ENCODE results near the gene GTSE1. TPM values are rescaled to one million over a fixed set of nuclear protein-coding genes. Genes with fewer than 3 reads are reported as not detected.

The GTSE1 gene, protein sequence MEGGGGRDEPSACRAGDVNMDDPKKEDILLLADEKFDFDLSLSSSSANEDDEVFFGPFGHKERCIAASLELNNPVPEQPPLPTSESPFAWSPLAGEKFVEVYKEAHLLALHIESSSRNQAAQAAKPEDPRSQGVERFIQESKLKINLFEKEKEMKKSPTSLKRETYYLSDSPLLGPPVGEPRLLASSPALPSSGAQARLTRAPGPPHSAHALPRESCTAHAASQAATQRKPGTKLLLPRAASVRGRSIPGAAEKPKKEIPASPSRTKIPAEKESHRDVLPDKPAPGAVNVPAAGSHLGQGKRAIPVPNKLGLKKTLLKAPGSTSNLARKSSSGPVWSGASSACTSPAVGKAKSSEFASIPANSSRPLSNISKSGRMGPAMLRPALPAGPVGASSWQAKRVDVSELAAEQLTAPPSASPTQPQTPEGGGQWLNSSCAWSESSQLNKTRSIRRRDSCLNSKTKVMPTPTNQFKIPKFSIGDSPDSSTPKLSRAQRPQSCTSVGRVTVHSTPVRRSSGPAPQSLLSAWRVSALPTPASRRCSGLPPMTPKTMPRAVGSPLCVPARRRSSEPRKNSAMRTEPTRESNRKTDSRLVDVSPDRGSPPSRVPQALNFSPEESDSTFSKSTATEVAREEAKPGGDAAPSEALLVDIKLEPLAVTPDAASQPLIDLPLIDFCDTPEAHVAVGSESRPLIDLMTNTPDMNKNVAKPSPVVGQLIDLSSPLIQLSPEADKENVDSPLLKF
- total RNA-seq: 100 to 1,000 TPM in 1 of 2 experiments, 10 to 100 TPM in 1; 96.4 to 103 TPM

DNA sequence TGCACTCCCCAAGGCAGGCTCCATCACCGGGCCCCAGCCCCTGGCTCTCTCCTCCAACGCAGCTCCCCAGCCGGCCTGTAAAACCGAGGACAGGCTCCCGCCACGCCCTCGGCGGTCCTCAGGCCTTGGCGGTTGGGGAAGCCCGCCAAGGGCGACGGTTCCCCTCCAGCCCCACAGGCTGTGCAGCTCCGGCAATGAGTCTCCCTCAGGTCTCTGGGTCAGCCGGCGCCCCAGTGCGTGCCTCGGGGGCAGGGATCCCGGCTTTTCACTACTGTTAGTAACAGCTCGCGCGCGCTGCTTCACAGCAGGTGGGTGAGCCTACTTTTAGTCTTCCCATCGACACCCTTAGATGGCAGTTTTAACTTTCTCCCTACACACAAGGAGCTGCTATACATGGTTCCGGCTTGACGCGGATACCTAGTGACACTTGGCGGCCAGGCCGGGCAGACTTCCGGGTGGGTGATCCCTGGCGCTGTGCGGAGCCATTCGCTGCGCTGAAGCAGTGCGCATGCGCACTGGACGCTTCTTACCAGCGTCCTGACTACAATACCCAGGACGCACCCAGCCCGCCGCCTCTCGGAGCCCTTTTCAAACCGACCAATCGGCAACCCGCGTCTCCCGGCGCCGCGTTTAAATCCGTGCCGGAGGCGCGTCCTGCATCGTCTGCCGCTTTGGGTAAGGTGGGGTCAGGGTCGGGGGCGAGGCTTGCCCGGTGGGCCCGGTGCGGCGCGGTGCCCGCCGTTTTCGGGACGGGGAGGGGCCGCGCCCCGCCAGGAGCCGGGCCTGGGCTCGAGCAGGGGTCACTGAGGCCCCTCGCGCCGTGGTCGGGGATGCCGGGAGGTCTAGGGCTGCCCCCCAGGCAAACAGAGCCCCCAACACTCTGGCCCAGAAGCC lies at the start of gene GTSE1:
TSS of gene GTSE1 (plus strand) at position 614 of the 894 bp plus-strand sequence. CDS start 531 bp downstream, outside the sequence.
- ChIA-PET POLR2A (interaction anchor here (0.6 to 0.7 kb wide), 2 partner anchors 75 to 243 kb away, joined by 3 read pairs; no protein-coding TSS in a partner anchor), CTCF (interaction anchor here (0.5 to 1.8 kb wide), 5 partner anchors 11 to 520 kb away, joined by 3 to 9 read pairs (median 4); no protein-coding TSS in a partner anchor)
- Mint-ChIP-seq H3K36me3 (ENCODE audit: low read depth) (peaks cover 49% of the 10 kb centered on the region), H3K9me3 (peaks cover 5% of the 10 kb centered on the region), H3K27ac (peak within 1 kb of the TSS; percentile 98), H3K4me1 (peaks cover 73% of the 10 kb centered on the region), H3K27me3 (no peaks in the 10 kb centered on the region), H3K4me3 (peak within 1 kb of the TSS; percentile 82)
- peak; percentile 99 for DNase-seq

DNA sequence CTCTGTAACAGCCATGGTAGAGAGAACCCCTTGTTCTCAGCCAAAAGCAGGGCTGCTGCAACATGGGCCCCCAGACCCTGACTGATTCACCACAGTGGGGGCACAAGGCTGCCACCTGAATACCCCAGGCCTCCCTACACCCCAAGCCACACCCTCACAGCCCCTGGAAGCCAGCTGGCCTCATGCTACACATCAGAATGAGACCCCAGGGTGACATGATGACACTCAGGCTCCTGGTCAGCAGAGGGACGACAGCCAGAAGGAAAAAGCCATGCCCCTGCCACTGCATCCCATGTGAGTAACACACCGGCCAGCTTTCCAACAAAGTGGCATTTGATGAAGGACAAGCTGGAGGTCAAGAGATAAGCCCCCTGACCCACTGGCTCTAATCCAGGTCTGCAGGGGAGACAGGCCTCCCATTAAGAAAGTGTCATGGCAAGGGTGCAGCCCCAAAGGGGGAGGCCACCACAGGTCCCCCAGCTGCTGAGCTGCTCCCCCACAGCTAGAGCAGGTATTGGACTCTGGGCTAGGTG lies 49.2 kb upstream of the GTSE1 start:
- peaks cover 20% of the 10 kb centered on the region for H3K4me1 Mint-ChIP-seq
- ChIA-PET POLR2A (no interaction called here), CTCF (interaction anchor here (1.0 to 1.4 kb wide), 3 partner anchors 20 to 68 kb away, joined by 3 read pairs; no protein-coding TSS in a partner anchor)
- H3K9me3 Mint-ChIP-seq: peaks cover 2% of the 10 kb centered on the region
- peaks cover 13% of the 10 kb centered on the region for H3K36me3 Mint-ChIP-seq (ENCODE audit: low read depth)
- no peaks in the 10 kb centered on the region for H3K27me3 Mint-ChIP-seq
- no peak overlapping the region for H3K4me3 Mint-ChIP-seq
- no peak overlapping the region for H3K27ac Mint-ChIP-seq
- DNase-seq: no peak

DNA sequence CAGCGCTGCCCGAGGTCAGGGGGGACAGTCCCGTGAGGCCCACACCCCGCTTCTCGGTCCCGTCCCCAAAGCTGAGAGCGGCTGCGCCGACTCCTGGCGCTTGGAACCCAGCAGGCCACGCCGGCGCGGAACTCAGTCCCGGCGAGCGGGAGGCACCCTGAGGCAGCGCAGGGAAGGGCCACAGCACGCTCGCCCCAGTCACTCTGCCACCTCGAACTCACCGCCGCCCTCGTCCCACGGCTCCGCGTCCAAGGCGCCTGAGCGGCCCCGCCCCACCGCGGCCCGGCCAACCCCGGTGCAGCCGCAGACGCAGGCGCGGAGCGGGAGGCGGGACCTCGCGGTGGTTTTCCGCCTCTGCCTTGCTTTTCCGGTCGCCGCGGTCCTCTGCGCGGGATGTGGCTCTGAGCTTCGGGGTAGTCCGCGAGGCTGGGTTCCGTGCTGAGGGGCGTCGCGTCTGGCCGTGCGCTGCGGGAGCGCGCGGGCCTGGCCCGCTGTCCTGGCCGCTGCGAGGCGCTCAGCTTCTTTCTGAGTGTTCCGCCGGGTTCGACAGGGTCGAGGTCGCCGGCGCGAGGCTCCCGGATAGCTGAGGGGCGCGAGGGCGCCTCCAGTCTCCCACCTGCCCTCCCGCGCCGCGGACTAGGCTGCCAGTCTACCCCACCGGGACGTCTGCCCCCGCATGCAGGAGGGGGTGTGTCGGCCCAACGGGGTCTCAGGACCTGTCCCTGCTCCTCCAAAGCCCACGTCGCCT lies 46.5 kb upstream of the GTSE1 start, which contains the start of gene CDPF1:
TSS of gene CDPF1 (minus strand) at position 259 of the 748 bp plus-strand sequence. CDS start 2,009 bp downstream, outside the sequence.
- peak within 1 kb of the TSS; percentile 82 for H3K4me3 Mint-ChIP-seq
- ChIA-PET POLR2A (interaction anchor here (0.6 kb wide), 1 partner anchor 57 kb away, joined by 4 read pairs; no protein-coding TSS in a partner anchor), CTCF (no interaction called here)
- DNase-seq: peak; percentile 94
- H3K27ac Mint-ChIP-seq: peak within 1 kb of the TSS; percentile 92
- peaks cover 25% of the 10 kb centered on the region for H3K4me1 Mint-ChIP-seq
- H3K36me3 Mint-ChIP-seq (ENCODE audit: low read depth): peaks cover 9% of the 10 kb centered on the region
- no peaks in the 10 kb centered on the region for H3K27me3 Mint-ChIP-seq
- H3K9me3 Mint-ChIP-seq: peaks cover 2% of the 10 kb centered on the region

DNA sequence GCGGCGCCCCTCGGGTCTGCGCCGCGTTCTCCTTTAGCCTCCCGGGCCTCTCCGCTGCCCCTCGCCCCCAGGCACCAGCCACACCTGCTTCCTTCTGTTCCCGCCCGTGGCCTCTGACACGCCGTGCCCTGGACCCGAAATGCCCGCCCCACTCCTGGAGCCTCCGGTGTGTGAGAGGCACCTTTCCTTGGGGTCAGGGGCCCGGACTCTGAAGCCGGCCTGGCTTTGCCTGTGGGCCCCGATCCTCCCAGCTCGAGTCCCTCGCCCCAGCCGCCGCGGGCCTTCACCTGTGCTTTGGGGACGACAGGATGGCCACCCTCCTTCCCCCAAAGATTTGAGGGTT lies 45.9 kb upstream of the GTSE1 start:
- ChIA-PET POLR2A (interaction anchor here (0.6 kb wide), 1 partner anchor 56 kb away, joined by 4 read pairs; no protein-coding TSS in a partner anchor), CTCF (no interaction called here)
- Mint-ChIP-seq H3K4me3 (peak overlapping the region; percentile 82), H3K4me1 (peaks cover 25% of the 10 kb centered on the region), H3K27ac (peak overlapping the region; percentile 92), H3K36me3 (ENCODE audit: low read depth) (peaks cover 8% of the 10 kb centered on the region), H3K9me3 (peaks cover 2% of the 10 kb centered on the region), H3K27me3 (no peaks in the 10 kb centered on the region)
- peak; percentile 13 for DNase-seq

DNA sequence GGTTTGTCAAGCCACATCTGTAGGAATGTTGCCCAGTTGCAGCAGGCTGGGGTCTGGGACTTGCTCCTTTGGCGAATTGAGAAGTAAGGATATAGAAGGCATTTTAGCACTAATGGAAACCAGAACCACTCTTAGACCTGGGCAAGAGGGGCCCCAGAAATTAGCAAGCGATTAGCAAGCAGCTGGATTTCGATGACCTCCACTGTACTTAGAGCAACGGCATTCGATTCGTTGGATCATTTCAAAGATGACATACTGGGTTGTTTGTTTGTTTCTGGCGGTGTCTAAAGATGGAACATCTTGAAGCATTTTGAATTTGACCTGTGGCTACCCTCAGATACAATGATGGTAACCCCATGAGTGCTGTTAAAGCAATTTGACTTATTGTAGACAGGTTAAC lies 45.4 kb upstream of the GTSE1 start:
- no peak for DNase-seq
- H3K27me3 Mint-ChIP-seq: no peaks in the 10 kb centered on the region
- H3K9me3 Mint-ChIP-seq: peaks cover 2% of the 10 kb centered on the region
- peak overlapping the region; percentile 92 for H3K27ac Mint-ChIP-seq
- peaks cover 8% of the 10 kb centered on the region for H3K36me3 Mint-ChIP-seq (ENCODE audit: low read depth)
- CTCF ChIA-PET: no interaction called here
- peaks cover 25% of the 10 kb centered on the region for H3K4me1 Mint-ChIP-seq
- POLR2A ChIA-PET: no interaction called here
- H3K4me3 Mint-ChIP-seq: peak overlapping the region; percentile 82

DNA sequence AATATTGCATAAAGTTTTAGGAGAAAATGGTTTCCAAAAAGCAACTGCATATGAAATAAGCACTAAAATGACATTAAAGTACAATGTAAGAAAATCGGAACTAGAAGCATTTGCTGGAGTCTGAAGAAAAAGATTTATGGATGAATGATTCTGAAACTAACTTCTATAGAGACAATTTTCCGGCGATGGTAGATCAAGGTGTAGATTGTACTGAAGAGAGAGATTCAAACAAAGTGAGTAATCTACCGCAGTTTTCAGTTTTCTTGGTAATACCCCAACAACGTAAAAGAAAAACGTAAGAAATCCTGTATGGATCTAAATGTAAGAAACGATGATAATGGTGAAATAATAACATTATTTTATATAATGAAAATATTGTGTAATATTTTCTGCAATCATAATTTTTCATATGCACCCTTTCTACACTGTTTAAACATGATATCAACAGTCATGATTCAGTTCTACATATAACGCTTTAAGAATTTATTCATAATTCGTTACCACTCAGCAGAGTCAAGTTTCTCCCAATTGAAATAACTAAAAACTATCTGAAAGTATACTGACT lies 44.8 kb upstream of the GTSE1 start:
- peaks cover 2% of the 10 kb centered on the region for H3K27me3 Mint-ChIP-seq
- peak overlapping the region; percentile 82 for H3K4me3 Mint-ChIP-seq
- peaks cover 8% of the 10 kb centered on the region for H3K36me3 Mint-ChIP-seq (ENCODE audit: low read depth)
- DNase-seq: no peak
- ChIA-PET CTCF (no interaction called here), POLR2A (no interaction called here)
- H3K9me3 Mint-ChIP-seq: peaks cover 2% of the 10 kb centered on the region
- H3K27ac Mint-ChIP-seq: peak overlapping the region; percentile 92
- H3K4me1 Mint-ChIP-seq: peaks cover 25% of the 10 kb centered on the region

DNA sequence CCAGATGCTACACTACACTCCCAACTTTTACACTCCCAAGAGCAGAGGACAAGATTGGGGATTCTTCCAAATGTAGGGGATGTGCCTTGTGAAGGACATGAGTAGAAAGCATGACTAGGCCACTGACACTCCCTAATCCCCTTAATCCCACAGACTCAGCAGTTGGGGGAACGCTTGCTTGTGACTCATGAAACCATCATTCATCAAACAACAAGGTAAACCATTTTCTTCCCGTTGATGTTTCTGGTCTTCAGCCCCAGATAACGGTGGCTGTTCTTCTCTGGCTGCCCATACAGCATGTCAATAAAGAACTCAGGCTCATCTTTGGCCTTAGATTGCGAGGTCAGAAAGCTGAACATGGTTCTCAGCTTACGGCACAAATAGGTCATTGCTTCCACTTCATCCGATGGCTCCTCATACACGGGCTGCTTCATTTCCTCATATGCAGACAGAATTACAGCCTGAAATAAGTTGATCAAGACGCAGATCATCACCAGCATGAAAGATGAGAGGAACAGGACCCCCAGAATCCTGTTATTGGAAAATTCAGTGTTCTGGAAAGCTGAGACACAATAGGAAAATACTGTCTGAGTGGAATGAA lies 40.2 kb upstream of the GTSE1 start:
- CTCF ChIA-PET: interaction anchor here (0.5 to 1.3 kb wide), 2 partner anchors 9 to 307 kb away, joined by 3 read pairs; no protein-coding TSS in a partner anchor
- Mint-ChIP-seq H3K9me3 (peaks cover 5% of the 10 kb centered on the region), H3K4me1 (peaks cover 12% of the 10 kb centered on the region), H3K36me3 (ENCODE audit: low read depth) (peaks cover under 1% of the 10 kb centered on the region), H3K27ac (no peak overlapping the region), H3K4me3 (no peak overlapping the region), H3K27me3 (peaks cover 45% of the 10 kb centered on the region)
- POLR2A ChIA-PET: no interaction called here
- no peak for DNase-seq

DNA sequence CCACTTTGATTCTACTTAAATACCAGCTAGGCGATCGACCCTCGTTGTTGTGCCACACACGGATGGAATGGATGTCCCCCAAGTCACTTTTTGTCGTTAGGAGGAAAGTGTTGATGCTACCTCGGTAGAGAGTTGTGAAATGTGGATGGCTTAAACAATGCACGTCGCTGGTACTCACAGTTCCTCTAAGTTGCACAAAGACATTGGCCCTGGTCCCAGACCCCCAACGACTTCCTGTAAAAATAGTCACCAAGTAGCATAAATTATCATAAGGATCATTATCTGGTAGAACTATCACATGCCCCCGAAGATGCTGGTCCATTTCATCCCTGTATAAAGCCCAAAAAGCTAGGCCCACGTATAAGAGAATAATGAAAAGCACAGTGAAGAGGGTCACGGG lies 37.3 kb upstream of the GTSE1 start:
- ChIA-PET POLR2A (no interaction called here), CTCF (interaction anchor here (1.4 kb wide), 1 partner anchor 10 kb away, joined by 4 read pairs; no protein-coding TSS in a partner anchor)
- Mint-ChIP-seq H3K27me3 (peaks cover 68% of the 10 kb centered on the region), H3K9me3 (peaks cover 18% of the 10 kb centered on the region), H3K36me3 (ENCODE audit: low read depth) (peaks cover 13% of the 10 kb centered on the region), H3K4me3 (no peak overlapping the region), H3K4me1 (peaks cover 4% of the 10 kb centered on the region), H3K27ac (no peak overlapping the region)
- no peak for DNase-seq

DNA sequence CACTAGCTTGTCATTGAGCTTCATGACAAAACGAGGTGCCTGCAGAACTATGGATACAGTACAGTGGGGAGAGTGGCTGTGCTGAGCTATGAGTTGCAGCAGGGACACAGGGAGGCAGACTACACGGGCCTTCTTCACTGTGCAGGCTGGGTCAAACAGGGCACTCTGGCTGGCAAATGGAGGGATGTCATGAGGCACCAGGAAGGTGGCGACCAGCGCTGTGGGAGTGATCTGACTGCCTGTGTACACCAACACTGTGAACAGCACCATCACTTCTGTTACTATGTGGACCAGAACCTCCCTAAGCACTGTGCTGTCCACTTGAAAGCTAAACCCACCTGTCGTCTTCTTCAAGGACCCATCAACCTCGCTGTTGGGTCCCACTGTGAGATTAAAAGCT lies 36.6 kb upstream of the GTSE1 start:
- Mint-ChIP-seq H3K27ac (no peak overlapping the region), H3K36me3 (ENCODE audit: low read depth) (peaks cover 18% of the 10 kb centered on the region), H3K27me3 (peaks cover 74% of the 10 kb centered on the region), H3K9me3 (peaks cover 18% of the 10 kb centered on the region), H3K4me3 (no peak overlapping the region), H3K4me1 (peaks cover 3% of the 10 kb centered on the region)
- ChIA-PET CTCF (interaction anchor here (0.9 to 1.4 kb wide), 3 partner anchors 10 to 99 kb away, joined by 4 to 5 read pairs (median 4); no protein-coding TSS in a partner anchor), POLR2A (interaction anchor here (0.6 kb wide), 1 partner anchor 471 kb away, joined by 3 read pairs; no protein-coding TSS in a partner anchor)
- DNase-seq: no peak

DNA sequence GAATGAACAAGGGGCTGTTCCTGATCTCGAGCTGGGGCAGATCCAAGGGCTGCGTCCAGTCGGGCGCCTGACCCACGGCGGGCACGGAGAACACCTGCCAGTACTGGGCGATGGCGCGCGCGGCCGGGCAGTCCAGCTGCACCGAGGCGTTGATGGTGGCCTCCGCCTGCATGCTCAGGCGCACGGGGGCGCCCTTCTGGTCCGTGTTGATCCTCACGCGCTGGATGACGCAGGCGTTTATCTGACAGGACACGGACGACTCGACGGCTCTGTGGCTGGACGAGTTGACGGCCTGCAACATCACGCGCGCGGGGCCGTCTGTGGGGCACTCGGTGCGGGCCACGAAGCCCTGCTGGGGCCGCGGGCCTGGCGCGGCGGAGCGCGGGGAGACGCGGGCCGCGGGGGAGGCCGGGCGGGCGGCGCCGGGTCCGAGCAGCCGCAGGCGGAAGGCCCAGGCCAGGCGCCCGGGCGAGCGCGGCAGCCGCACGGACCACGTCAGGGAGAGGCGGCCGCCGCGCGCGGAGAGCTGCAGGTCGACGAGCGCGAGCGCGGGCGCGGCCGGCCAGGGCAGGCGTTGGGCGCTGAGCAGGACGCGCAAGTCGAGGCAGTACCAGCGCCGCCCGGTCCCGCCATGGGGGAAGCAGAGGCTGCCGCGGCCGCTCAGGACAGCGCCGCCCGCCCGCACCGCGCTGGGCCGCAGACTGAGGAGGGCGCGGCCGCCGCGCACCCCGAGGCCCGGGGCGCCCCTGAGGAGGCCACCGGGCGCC lies 34.0 kb upstream of the GTSE1 start:
- H3K4me3 Mint-ChIP-seq: no peak overlapping the region
- no peak overlapping the region for H3K27ac Mint-ChIP-seq
- POLR2A ChIA-PET: no interaction called here
- peaks cover 10% of the 10 kb centered on the region for H3K4me1 Mint-ChIP-seq
- peaks cover 30% of the 10 kb centered on the region for H3K9me3 Mint-ChIP-seq
- H3K36me3 Mint-ChIP-seq (ENCODE audit: low read depth): peaks cover 24% of the 10 kb centered on the region
- CTCF ChIA-PET: interaction anchor here (0.6 to 1.0 kb wide), 3 partner anchors 33 to 88 kb away, joined by 3 to 5 read pairs (median 3); no protein-coding TSS in a partner anchor
- peak; percentile 16 for DNase-seq
- H3K27me3 Mint-ChIP-seq: peaks cover 87% of the 10 kb centered on the region

All from activated CD4-positive, alpha-beta T cell treated with anti-CD3 and anti-CD28 coated beads, Interleukin-2, amount 10 ng/mL, durations not matched to agents 7 days and 5 days (primary cell).